GM21528 (cell line): ENCODE measurements around the gene PLCB3.

ENCODE experiments used
- ATAC-seq: cut with Tn5 transposase; IDR thresholded peaks from one replicate; pipeline ENCODE4 v1.9.1; 2021; ENCODE audit warnings: mild to moderate bottlenecking, moderate library complexity; ENCODE audit not compliant: unreplicated experiment, low FRiP score

PLCB3 gene

DNA sequence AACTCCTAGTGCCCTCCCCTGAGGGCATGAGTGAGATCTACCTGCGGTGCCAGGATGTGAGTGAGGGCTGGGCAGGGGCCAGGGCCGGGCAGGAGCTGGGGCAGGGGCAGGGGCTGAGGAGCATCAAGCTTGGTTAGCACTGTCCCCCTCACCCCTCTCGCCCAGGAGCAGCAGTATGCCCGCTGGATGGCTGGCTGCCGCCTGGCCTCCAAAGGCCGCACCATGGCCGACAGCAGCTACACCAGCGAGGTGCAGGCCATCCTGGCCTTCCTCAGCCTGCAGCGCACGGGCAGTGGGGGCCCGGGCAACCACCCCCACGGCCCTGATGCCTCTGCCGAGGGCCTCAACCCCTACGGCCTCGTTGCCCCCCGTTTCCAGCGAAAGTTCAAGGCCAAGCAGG is 31.1 kb upstream of the PLCB3 start:
- ATAC-seq, result no peak

DNA sequence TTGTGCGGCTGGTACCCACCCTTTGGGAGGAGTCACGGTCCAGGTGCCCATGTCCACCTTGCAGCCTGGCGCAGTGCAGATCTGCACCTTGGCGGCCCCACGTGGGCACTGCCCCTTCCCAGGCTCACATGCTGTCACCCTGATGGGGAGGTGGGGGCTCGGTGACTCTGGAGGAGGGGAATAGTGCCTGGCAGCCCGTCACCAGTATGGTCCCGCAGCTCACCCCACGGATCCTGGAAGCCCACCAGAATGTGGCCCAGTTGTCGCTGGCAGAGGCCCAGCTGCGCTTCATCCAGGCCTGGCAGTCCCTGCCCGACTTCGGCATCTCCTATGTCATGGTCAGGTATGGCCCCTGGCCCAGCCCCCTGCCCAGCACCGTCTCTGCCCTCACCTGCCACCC is 30.5 kb upstream of the PLCB3 start:
- no peak for ATAC-seq

DNA sequence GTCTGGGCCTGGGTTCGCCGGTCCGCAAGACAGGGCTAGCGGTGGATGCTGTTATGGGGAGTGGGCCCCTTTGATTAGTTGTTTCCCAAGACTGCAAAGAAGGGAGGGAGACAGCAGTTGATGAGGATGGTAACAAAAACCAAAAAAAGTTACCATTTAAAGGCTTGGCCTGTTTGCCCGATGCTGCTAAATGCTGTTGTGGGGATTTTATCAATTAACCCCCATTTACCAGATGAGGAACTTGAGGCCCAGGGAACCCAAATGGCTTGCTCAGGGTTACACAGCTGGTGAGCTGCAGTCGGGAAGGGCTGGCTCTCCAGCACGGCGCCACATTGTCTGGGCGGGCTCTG is 28.7 kb upstream of the PLCB3 start:
- ATAC-seq, result no peak

DNA sequence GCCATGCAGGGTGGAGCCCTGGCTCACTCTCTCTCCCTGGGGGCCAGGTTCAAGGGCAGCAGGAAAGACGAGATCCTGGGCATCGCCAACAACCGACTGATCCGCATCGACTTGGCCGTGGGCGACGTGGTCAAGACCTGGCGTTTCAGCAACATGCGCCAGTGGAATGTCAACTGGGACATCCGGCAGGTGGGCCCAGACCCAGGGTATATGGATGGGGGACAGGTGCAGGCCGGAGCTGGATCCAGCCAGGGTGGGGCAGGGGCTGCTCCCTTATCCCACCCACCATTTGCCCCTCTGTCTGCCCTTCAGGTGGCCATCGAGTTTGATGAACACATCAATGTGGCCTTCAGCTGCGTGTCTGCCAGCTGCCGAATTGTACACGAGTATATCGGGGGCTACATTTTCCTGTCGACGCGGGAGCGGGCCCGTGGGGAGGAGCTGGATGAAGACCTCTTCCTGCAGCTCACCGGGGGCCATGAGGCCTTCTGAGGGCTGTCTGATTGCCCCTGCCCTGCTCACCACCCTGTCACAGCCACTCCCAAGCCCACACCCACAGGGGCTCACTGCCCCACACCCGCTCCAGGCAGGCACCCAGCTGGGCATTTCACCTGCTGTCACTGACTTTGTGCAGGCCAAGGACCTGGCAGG is 28.2 kb upstream of the PLCB3 start:
- ATAC-seq, result no peak

GRCh38 chr11:64224151-64224890 is 27.0 kb upstream of the PLCB3 start:
- no peak for ATAC-seq

GRCh38 chr11:64224891-64225607 is 26.3 kb upstream of the PLCB3 start:
- no peak for ATAC-seq

DNA sequence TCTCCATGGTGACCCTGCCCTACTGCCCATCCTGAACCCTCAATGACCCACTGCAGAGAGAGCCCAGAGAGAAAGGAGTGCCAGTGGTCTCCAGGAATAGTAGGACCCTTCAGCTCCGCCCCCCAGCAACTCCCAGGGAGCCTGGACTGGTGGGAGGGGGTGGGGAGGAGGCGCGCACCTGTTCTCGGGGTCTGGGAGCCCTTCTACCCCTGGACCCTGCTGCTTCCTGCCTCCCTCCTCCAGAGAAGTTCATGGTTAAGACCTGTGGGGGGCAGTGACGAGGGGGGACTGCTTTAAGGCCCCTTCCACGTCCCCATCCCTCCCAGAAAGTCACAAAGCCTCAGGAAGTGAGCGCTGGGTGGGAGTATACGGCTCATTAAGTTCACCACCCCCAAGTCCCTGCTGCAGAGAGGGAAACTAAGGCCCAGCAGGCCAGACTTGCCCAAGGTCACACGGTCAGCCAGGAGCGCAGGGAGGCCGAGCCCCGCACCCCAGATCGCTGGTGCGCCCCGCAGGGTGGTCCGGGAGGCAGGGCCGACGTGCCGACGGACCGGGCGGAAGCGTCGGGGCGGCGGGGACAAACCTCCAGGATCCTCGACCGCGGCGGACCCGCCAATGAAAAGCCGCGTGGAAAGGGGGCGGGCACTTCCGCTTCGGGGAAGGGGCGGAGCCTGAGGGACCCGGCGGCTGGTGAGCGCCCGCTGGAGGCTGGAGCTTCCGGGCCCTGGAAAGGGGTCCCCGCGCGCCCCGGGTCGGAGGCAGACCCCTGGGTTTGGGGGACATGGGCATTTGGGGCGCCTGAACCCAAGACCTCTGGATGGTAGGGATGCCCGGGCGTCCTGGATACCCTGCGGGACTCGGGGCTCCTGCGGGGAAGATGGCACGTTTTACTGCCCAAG is 25.5 kb upstream of the PLCB3 start, which contains the start of the genes NUDT22 and TRPT1:
Gene NUDT22, plus strand, starts transcription at position 667 of the 899 bp plus-strand sequence. CDS start 379 bp downstream, outside the sequence.
Gene TRPT1, minus strand, starts transcription at position 579 of the 899 bp plus-strand sequence. Its CDS starts 326 bp downstream, at position 253.
- ATAC-seq, result peak; percentile 40

GRCh38 chr11:64226507-64227051 is 24.8 kb upstream of the PLCB3 start:
- no peak for ATAC-seq

GRCh38 chr11:64227405-64227956 is 23.8 kb upstream of the PLCB3 start:
- no peak for ATAC-seq

- no peak for ATAC-seq
Measured at GRCh38 chr11:64229090-64229743, 22.1 kb upstream of the PLCB3 start.

GRCh38 chr11:64229744-64230170 is 21.6 kb upstream of the PLCB3 start:
- no peak for ATAC-seq

GRCh38 chr11:64230171-64230984 is 21.0 kb upstream of the PLCB3 start, which contains the start of gene DNAJC4:
DNAJC4 (plus strand) TSS chr11:64230548; CDS start chr11:64230855, 307 bp downstream.
- ATAC-seq, result peak; percentile 42

DNA sequence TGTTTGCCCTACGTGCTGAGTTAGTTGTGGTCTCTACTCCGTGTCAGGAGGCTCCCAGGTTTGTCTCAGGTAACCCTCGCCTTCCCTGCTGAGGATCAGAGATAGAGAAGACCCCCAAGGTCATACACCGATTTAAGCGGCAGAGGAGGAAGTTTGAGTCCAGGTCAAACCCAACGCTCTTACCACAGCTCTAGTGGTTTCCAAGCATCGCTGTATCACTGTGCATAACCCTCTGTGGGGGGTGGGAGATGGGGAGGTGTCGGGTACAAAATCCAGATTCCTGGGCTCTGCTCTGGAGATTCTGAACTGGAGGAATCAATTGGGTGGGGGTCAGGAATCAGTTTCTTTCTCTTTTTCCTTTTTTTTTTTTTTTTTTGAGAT is 20.4 kb upstream of the PLCB3 start:
- no peak for ATAC-seq

DNA sequence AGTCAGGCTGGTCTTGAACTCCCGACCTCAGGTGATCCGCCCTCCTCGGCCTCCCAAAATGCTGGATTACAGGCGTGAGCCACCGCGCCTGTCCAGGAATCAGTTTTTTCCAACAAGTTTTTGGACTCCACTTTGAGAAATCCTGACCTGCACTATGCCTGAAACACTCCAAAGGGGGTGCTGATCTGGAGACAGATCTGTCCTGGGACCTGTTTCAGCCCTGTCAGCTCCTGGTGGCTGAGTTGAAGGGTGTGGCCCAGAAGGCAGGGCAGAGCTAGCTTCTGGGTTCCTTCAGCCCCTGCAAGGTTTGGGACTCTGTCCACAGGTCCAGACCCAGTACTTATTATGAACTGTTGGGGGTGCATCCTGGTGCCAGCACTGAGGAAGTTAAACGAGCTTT is 19.8 kb upstream of the PLCB3 start:
- ATAC-seq, result no peak

GRCh38 chr11:64232182-64232966 is 19.0 kb upstream of the PLCB3 start:
- ATAC-seq, result no peak

DNA sequence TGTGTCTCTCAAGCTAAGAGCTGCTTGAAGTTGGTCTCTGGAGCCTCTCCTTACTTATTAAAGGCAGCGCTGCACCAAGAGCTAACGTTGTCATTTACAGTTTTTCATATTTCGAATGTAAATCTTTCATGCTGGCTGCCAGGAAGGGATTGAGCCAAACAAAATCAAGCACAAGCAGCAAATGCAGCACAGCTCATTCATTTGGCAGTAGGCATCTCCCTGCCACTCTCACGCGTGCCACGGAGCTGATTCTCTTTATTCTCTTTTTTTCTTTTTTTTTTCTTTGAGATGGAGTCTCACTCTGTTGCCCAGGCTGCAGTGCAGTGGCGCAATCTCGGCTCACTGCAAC is 18.4 kb upstream of the PLCB3 start:
- no peak for ATAC-seq

- ATAC-seq, result no peak
Measured at GRCh38 chr11:64233913-64234586, 17.3 kb upstream of the PLCB3 start, which contains the start of gene VEGFB. VEGFB (plus strand) TSS chr11:64234584; CDS start chr11:64234834, 250 bp downstream.
